ENCODE results near the gene ME3. TPM values are rescaled to one million over a fixed set of nuclear protein-coding genes. Genes with fewer than 3 reads are reported as not detected.

The ME3 gene
- total and polyA plus RNA-seq, 2 donors (not counting 1 experiment from before 2014, with no cell fraction given): 1.3 TPM; not detected in 1

- Histone ChIP-seq H3K79me2 (ENCODE audit: control insufficient read depth, insufficient read depth, low read length) (no peaks in the 10 kb centered on the region), H4K20me1 (ENCODE audit: control insufficient read depth, insufficient read depth, low read length, poor library complexity, severe bottlenecking) (no peaks in the 10 kb centered on the region), H3K36me3 (replicated peaks in 1 of 2; ENCODE audit: control extremely low read depth in 1 of 2, control insufficient read depth in 1 of 2, extremely low read depth in 1 of 2, insufficient read depth in 2 of 2, low read length in 1 of 2) (no peaks in the 10 kb centered on the region), H3K4me3 (ENCODE audit: control extremely low read depth in 1 of 5, extremely low read depth in 1 of 5, insufficient read depth in 1 of 5, low read depth in 2 of 5, low read length in 4 of 5) (no peak overlapping the region), H3K4me1 (ENCODE audit: control insufficient read depth in 2 of 2, insufficient read depth in 2 of 2, low read length in 2 of 2) (no peaks in the 10 kb centered on the region), H3K9ac (ENCODE audit: low read length) (no peak overlapping the region), H3K4me2 (replicated peaks; ENCODE audit: low read depth, low read length, poor library complexity, severe bottlenecking) (no peak overlapping the region), H3K27me3 (replicated peaks in 1 of 4; ENCODE audit: control extremely low read depth in 1 of 4, control insufficient read depth in 3 of 4, insufficient read depth in 4 of 4, low read length in 3 of 4) (no peaks in the 10 kb centered on the region), H2AFZ (ENCODE audit: insufficient read depth, low read depth, low read length, poor library complexity, severe bottlenecking) (no peak overlapping the region), H3K27ac (ENCODE audit: low read length in 2 of 2) (no peak overlapping the region), H3K9me3 (ENCODE audit: control extremely low read depth in 1 of 3, control insufficient read depth in 2 of 3, insufficient read depth in 1 of 3, low read length in 2 of 3) (no peaks in the 10 kb centered on the region)
- Mint-ChIP-seq H3K4me1 (no peaks in the 10 kb centered on the region), H3K27me3 (peaks cover 4% of the 10 kb centered on the region), H3K4me3 (no peak overlapping the region), H3K27ac (no peak overlapping the region), H3K9me3 (ENCODE audit: insufficient read depth) (peaks cover 2% of the 10 kb centered on the region)
- intact Hi-C loops (cut with micrococcal nuclease): no loop called here
- ChIA-PET POLR2A (no interaction called here), CTCF (no interaction called here)
- TF ChIP-seq, protein P1, sequence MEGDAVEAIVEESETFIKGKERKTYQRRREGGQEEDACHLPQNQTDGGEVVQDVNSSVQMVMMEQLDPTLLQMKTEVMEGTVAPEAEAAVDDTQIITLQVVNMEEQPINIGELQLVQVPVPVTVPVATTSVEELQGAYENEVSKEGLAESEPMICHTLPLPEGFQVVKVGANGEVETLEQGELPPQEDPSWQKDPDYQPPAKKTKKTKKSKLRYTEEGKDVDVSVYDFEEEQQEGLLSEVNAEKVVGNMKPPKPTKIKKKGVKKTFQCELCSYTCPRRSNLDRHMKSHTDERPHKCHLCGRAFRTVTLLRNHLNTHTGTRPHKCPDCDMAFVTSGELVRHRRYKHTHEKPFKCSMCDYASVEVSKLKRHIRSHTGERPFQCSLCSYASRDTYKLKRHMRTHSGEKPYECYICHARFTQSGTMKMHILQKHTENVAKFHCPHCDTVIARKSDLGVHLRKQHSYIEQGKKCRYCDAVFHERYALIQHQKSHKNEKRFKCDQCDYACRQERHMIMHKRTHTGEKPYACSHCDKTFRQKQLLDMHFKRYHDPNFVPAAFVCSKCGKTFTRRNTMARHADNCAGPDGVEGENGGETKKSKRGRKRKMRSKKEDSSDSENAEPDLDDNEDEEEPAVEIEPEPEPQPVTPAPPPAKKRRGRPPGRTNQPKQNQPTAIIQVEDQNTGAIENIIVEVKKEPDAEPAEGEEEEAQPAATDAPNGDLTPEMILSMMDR (IDR thresholded peaks at IDR 0.05): no peak
- no peak for TF ChIP-seq EZH2 (IDR thresholded peaks at IDR 0.05; ENCODE audit: borderline replicate concordance, insufficient read depth, low read depth, low read length, poor library complexity, severe bottlenecking)
- ATAC-seq (ENCODE audit: low read depth): no peak
- DNase-seq: no peak
- 54% methylated on average over 1 of the region's 1 CpG for WGBS (ENCODE audit: insufficient coverage)
Observed at GRCh38 chr11:86718999-86719398, 46.6 kb upstream of the ME3 start.

GRCh38 chr11:86718521-86718920, 46.1 kb upstream of the ME3 start:
- Histone ChIP-seq H3K4me3 (ENCODE audit: control extremely low read depth in 1 of 5, extremely low read depth in 1 of 5, insufficient read depth in 1 of 5, low read depth in 2 of 5, low read length in 4 of 5) (no peak overlapping the region), H3K4me2 (replicated peaks; ENCODE audit: low read depth, low read length, poor library complexity, severe bottlenecking) (no peak overlapping the region), H3K79me2 (ENCODE audit: control insufficient read depth, insufficient read depth, low read length) (no peaks in the 10 kb centered on the region), H3K4me1 (ENCODE audit: control insufficient read depth in 2 of 2, insufficient read depth in 2 of 2, low read length in 2 of 2) (no peaks in the 10 kb centered on the region), H3K36me3 (replicated peaks in 1 of 2; ENCODE audit: control extremely low read depth in 1 of 2, control insufficient read depth in 1 of 2, extremely low read depth in 1 of 2, insufficient read depth in 2 of 2, low read length in 1 of 2) (no peaks in the 10 kb centered on the region), H3K9me3 (ENCODE audit: control extremely low read depth in 1 of 3, control insufficient read depth in 2 of 3, insufficient read depth in 1 of 3, low read length in 2 of 3) (no peaks in the 10 kb centered on the region), H3K27me3 (replicated peaks in 1 of 4; ENCODE audit: control extremely low read depth in 1 of 4, control insufficient read depth in 3 of 4, insufficient read depth in 4 of 4, low read length in 3 of 4) (no peaks in the 10 kb centered on the region), H2AFZ (ENCODE audit: insufficient read depth, low read depth, low read length, poor library complexity, severe bottlenecking) (no peak overlapping the region), H3K9ac (ENCODE audit: low read length) (no peak overlapping the region), H3K27ac (ENCODE audit: low read length in 2 of 2) (no peak overlapping the region), H4K20me1 (ENCODE audit: control insufficient read depth, insufficient read depth, low read length, poor library complexity, severe bottlenecking) (no peaks in the 10 kb centered on the region)
- Mint-ChIP-seq H3K4me3 (no peak overlapping the region), H3K9me3 (ENCODE audit: insufficient read depth) (peaks cover 2% of the 10 kb centered on the region), H3K27me3 (peaks cover 4% of the 10 kb centered on the region), H3K27ac (no peak overlapping the region), H3K4me1 (no peaks in the 10 kb centered on the region)
- ChIA-PET CTCF (no interaction called here), POLR2A (no interaction called here)
- DNase-seq (no peak), ATAC-seq (ENCODE audit: low read depth) (no peak)
- no CpG with 5 or more reads among the region's 1 CpG for whole genome bisulfite sequencing (ENCODE audit: insufficient coverage)
- TF ChIP-seq EZH2 (IDR thresholded peaks at IDR 0.05; ENCODE audit: borderline replicate concordance, insufficient read depth, low read depth, low read length, poor library complexity, severe bottlenecking): no peak
- intact Hi-C loops (cut with micrococcal nuclease): no loop called here
